DMS79 (cell line): ENCODE data around the gene PTX3.

Experiments used
- DNase-seq: peaks from one replicate; lab custom pipeline; 2025; lab: John Stamatoyannopoulos, UW

Gene PTX3

GRCh38 chr3:157475921-157476414 is 39.3 kb downstream of the PTX3 start:
- no peak for DNase-seq

GRCh38 chr3:157477441-157477840 is 40.8 kb downstream of the PTX3 start:
- no peak for DNase-seq

- no peak for DNase-seq
Measured at GRCh38 chr3:157479464-157480243, 43.0 kb downstream of the PTX3 start.

DNA sequence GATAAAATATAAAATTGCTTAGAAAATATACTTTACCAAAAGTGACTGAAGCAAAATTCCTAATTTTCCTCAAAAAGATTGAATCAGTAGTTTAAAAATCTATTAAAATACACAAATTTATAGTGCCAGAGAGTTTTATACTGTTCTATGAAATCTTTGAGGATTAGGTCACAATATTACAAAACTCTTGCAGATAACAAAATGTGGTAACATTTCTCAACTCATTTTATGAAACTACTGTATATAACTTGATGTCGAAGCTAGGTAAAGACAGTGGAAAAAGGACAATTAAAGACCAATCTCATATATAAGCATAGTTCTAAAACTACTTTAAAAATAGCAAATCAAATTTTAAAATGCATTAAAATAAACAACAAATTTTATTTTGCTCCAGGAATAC is 50.7 kb downstream of the PTX3 start:
- DNase-seq, result no peak

GRCh38 chr3:157488144-157488543 is 51.5 kb downstream of the PTX3 start:
- no peak for DNase-seq

GRCh38 chr3:157491136-157491535 is 54.5 kb downstream of the PTX3 start:
- DNase-seq, result peak; percentile 5
